Stimulated activated CD8-positive, alpha-beta memory T cell treated with anti-CD3 and anti-CD28 coated beads, Interleukin-15, amount 100 ng/mL, for 48 hours (primary cell): Measurements from ENCODE around the gene TRPT1.

Experiments used
- DNase-seq, 2 donors: peaks; one replicate each; pipeline ENCODE4 v3.0.0-alpha.2; 2020; ENCODE audit warnings: low read depth in 2 of 2

Gene TRPT1

DNA sequence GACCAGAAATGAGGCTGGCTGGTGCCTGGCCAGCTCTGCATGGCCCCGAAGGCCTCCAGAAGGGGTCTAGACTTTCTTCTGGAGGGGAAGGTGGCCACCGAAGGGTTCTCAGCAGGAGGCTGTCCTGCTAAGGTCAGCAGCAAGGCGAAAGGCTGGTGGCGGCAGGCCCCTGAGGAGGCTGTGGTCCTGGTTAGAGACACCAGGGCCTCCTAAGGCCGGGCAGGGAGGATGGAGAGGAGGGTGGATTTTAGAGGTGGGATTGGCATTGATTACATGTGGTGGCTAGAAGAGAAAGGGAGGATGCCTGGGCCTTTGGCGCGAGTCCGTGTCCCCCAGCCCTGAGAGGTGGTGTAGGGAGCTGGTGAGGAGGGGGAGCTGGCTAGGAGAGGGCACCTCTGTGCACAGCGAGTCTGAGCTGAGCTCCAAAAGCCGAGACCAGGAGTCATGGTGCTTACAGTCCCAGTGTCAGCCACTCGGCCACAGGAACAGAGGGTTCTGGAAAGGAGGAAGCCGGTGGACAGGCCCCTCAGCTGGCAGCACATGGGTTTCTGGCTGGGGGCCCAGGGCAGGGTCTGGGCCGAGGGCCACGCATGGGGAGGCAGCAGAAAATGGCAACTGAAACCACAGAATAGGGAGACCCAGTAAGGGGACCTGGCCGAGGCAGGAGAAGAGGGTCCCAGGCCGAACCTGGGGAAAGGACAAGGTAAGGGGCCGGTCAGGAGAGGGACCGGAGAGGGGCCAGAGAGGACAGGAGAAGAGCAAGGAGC lies 17.0 kb downstream of the TRPT1 start:
- DNase-seq: no peak

GRCh38 chr11:64208086-64208795 lies 17.7 kb downstream of the TRPT1 start:
- DNase-seq: no peak

GRCh38 chr11:64207256-64208085 lies 18.5 kb downstream of the TRPT1 start:
- DNase-seq: peak; percentile 83 to 86

DNA sequence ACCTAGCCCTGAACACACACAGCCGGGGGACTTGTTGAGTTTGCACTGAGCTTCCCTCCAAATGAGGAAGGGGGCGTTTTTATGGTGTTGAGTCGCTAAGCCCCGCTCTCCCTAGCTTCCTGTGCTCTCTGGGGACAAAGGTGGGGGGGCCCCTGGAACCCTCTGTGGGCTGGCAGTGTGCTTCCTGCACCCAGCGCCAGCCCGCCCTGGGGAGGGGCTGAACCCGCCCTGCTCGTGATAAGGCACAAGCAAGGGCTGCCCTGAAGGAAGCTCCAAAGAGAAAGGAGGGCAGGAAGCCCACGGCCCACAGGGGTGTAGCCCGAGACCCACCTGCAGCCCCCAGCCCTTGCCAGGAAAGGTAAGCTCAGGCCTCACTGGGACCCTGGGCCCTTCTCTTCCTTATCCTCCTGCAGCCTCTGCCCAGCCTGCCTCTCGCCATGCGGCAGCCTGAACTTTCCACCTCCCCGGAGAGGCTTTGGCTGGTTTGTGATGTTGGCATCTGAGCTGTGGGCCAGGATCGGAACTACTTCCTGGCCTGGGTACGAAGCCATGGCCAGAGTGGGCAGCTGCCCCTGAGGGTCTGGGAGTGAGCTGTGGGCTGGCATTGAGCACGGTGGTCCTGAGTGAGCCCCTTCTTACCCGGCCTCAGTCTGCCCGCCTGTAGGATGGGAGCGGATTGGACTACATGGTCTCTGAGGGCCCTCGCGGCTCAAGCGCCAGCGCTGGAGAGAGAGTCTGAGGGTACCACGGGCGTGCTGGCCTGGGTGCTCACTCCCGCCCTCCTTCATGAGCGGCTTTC lies 19.3 kb downstream of the TRPT1 start, which contains the start of gene FERMT3:
Gene FERMT3, plus strand, starts transcription at position 265 of the 799 bp plus-strand sequence. CDS start 644 bp downstream, outside the sequence.
- DNase-seq: peak; percentile 73 to 76

DNA sequence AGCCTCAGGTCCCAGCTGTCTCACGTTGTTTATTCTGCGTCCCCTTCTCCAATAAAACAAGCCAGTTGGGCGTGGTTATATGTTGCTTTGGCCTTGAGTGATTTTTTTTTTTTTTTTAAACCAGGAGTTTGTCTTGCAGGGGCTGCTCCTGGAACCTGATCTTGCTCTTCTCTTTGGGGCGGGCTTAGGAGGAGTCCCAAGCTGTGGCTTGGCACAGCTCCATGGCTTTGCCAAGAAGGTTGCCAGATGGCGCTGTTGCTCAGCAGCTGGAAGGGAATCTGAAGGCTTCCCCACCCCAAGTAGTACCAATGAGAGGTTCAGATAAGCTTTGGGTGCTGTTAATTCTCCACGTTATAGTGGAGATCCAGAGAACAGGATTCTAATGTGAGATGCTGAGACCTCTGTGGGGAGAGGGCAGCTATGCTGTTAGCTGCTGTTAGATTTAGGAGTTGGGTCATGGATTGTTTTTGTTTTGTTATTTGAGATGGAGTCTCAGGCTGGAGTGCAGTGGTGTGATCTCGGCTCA lies 21.5 kb downstream of the TRPT1 start:
- peak; percentile 59 to 63 for DNase-seq

GRCh38 chr11:64204080-64204440 lies 21.9 kb downstream of the TRPT1 start:
- no peak for DNase-seq

DNA sequence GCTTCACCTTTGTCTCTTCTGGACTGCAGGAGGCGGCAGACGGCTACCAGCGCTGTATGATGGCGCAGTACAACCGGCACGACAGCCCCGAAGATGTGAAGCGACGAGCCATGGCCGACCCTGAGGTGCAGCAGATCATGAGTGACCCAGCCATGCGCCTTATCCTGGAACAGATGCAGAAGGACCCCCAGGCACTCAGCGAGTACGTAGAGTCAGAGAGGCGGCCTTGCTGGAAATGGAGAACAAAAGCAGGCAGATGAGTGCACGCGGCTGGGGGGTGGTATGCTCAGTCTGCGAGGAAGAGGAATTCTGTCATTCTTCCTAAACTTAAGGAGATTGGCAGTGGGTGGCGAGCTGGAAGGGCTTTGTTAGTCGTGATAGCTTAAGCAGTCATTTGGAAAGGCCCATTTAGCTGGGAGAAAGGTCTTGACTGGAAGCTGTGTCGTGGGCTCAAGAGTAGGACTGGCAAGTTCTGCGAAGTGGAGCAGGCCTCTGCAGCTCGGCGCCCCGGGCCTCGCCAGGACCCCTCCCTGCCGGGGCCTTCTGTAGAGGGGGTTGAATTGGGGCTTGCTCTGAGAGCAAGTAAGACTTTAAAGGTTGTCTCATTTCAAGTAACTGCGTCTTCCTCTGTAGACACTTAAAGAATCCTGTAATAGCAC lies 22.4 kb downstream of the TRPT1 start:
- DNase-seq: no peak

DNA sequence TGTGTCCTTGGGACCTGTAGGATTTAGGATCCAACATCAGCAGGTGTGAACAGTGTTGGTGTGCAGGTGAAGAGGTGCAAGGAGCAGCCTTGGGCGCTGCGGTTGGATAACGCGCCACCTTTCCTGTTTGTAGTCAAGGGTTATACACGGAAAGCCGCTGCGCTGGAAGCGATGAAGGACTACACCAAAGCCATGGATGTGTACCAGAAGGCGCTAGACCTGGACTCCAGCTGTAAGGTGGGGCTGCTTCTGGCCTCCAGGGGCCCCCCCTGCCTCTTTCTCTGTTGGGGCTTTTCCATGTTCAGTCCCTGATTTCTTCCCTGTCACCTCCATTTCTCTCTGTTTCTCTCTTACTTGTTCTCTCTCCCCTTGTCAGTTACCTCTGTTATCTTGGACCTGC lies 23.0 kb downstream of the TRPT1 start:
- no peak for DNase-seq

GRCh38 chr11:64201543-64201942 lies 24.4 kb downstream of the TRPT1 start:
- no peak for DNase-seq

- DNase-seq: no peak
These were observed 27.5 kb downstream of the TRPT1 start for GRCh38 chr11:64198511-64198910.

DNA sequence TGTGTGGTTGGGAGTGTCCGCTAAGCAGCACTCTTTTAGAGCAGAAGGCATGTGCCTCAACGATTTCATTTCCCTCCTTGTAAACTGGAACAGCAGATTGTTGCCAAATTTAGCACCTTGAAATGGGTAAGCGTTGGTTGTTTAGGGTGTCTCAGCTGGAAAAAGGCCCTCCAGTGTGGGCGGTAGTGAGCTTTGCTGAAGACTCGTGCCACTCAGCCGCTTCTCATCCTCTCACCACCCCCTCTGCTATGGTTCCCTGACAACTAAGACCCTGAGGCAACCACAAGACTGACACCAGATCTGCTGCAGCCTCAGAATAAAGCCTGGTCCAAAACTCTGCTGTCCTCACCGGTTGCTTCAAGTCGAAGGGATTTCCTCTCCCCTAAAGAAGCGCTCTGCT lies 29.4 kb downstream of the TRPT1 start:
- DNase-seq: no peak

DNA sequence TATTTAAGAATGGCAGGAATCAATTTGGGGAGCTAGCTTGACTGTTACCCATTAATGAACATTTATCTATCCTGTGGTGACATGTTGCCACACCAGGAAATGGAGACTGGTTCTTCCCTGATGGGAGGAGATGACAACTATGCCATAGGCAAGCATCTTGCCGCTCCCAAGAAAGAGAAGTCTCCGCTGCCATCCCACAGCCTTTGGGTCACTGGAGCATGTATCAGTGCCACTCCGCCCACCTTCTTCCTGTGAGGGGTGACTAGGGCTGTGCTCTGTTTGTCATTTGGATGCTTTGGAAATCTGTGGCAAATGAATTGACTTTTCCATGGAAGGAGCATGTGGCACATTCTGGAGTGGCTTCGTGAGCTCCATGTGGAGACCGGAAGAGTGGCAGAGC lies 33.6 kb downstream of the TRPT1 start:
- DNase-seq: no peak

GRCh38 chr11:64186492-64187165 lies 39.4 kb downstream of the TRPT1 start:
- DNase-seq: peak in 1 of 2 donors; percentile 36

GRCh38 chr11:64185693-64186491 lies 40.1 kb downstream of the TRPT1 start, which contains the start of gene STIP1:
TSS of gene STIP1 (plus strand) at chr11:64186171. CDS start at chr11:64186262, 91 bp downstream.
- DNase-seq: peak; percentile 96 to 97

DNA sequence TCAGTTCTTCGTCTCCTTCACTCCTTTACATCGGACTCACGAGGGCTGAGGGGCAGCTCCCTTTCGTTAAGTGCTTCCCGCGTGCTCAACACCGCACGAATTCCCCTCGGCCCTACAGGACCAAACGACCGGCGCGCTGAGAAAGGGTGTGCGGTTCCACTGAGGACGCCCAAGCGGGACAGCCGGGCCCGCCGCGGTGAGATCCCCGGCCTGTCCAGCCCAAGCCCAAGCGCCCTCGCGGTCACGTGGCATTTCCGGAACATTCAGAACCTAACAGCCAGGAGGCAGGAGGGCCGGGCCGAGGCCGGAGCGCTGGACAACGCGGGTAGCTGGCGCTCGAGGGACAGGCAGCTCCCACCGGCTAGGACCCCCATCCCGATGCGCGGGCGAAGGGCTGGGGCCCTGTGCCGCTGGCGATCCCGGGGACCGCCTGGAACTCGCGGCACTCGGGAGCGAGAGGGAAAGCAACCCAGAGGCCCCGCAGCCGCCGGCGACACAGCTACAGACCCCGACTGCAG lies 40.8 kb downstream of the TRPT1 start:
- DNase-seq: peak in 1 of 2 donors; percentile 20

DNA sequence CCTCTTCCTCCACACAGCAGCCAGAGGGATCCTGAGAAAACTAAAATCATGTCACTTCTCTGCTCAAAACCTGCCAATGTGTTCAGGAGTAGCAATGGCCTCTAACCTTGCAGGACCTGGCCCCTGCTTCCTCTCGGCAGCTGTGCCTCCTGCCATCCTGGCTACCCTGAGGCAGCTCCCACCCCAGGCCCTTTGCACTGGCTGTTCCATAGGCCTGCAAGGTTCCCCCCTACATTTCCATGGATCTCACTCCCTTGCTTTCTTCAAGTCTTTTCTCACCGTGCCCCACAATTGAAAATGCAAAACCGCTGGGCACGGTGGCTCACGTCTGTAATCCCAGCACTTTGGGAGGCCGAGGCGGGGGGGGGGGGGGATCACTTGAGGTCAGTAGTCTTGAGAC lies 42.1 kb downstream of the TRPT1 start:
- DNase-seq: no peak

DNA sequence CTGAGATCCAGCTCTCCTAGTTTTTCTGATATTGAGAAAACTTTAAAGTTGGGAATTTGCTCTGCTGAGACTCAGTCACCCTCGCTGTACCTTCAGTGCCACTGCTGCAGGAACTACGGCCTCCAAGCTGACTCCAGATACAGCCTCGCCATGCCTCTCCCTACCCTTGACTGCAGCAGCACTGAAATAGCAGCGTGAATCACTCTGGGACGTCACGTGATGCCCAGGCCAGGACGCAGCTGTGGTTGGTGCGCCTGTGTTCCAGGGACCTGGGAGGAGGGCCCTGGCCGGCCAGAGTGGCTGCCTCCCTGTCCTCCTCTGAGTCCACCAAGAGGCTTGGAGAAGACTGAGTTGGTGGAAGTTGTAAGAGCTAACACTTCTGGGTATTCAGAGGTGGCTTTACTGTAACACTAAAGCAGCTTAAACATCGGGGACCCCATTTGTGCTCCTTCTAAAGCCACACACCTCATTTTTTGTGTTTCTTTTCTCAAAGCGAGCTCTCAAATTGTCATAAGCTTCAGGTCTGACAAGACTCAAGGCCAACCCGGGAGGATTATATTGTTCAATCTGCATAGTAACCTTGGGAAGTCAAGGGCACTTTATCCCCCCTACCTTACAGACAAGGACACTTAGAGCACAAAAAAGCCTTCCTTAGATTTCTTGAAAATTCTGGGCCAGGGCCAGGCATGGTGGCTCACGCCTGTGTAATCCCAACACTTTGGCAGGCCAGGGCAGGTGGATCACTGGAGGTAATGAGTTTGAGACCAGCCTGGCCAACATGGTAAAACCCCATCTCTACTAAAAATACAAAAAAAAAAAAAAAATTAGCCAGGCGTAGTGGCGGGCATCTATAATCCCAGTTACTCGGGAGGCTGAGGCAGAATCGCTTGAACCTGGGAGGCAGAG lies 44.2 kb downstream of the TRPT1 start:
- DNase-seq: peak; percentile 39 to 45

DNA sequence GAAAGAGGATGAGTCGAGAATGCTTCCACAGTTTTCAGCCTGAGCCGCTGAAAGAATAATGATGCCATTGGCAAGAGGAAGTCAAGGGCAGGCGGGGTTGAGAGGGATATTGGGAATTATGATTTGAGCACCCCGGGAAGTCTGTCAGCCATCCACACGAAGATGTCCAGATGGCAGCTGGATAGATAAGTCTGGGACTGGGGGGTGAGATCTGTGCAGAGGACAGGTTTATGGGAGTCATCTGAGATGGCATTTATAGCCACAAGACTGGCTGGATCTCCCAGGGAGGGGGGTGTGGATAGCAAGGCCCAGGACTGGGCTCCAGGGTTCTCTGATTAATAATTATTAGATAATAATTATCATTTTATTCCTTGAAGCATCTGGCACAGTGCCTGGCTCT lies 45.1 kb downstream of the TRPT1 start:
- no peak for DNase-seq
